ENCODE measurements around the gene VAC14. TPM values are rescaled to one million over a fixed set of nuclear protein-coding genes. Genes with fewer than 3 reads are reported as not detected.

VAC14 gene
- total and polyA plus RNA-seq, 2 of the 8 experiments (the other 6 are each of a cell fraction or from before 2014, with no cell fraction given): 56.0 to 108 TPM

DNA sequence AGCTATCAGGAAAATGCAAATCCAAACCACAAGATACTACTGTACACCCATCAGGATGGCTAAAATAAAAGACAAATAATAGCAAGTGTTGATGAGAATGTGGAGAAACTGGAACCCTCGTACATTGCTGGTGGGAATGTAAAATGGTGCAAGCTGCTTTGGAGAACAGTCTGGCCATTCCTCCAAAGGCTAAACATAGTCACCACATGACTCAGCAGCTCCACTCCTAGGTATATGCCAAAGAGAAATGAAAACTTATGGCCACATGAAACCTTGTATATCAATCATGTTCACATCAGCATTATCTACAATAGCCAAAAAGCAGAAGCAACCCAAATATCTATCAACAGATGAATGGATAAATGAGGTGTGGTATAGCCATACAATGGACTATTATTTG, 28.5 kb downstream of the VAC14 start (continued):
- TF ChIP-seq, protein P1, sequence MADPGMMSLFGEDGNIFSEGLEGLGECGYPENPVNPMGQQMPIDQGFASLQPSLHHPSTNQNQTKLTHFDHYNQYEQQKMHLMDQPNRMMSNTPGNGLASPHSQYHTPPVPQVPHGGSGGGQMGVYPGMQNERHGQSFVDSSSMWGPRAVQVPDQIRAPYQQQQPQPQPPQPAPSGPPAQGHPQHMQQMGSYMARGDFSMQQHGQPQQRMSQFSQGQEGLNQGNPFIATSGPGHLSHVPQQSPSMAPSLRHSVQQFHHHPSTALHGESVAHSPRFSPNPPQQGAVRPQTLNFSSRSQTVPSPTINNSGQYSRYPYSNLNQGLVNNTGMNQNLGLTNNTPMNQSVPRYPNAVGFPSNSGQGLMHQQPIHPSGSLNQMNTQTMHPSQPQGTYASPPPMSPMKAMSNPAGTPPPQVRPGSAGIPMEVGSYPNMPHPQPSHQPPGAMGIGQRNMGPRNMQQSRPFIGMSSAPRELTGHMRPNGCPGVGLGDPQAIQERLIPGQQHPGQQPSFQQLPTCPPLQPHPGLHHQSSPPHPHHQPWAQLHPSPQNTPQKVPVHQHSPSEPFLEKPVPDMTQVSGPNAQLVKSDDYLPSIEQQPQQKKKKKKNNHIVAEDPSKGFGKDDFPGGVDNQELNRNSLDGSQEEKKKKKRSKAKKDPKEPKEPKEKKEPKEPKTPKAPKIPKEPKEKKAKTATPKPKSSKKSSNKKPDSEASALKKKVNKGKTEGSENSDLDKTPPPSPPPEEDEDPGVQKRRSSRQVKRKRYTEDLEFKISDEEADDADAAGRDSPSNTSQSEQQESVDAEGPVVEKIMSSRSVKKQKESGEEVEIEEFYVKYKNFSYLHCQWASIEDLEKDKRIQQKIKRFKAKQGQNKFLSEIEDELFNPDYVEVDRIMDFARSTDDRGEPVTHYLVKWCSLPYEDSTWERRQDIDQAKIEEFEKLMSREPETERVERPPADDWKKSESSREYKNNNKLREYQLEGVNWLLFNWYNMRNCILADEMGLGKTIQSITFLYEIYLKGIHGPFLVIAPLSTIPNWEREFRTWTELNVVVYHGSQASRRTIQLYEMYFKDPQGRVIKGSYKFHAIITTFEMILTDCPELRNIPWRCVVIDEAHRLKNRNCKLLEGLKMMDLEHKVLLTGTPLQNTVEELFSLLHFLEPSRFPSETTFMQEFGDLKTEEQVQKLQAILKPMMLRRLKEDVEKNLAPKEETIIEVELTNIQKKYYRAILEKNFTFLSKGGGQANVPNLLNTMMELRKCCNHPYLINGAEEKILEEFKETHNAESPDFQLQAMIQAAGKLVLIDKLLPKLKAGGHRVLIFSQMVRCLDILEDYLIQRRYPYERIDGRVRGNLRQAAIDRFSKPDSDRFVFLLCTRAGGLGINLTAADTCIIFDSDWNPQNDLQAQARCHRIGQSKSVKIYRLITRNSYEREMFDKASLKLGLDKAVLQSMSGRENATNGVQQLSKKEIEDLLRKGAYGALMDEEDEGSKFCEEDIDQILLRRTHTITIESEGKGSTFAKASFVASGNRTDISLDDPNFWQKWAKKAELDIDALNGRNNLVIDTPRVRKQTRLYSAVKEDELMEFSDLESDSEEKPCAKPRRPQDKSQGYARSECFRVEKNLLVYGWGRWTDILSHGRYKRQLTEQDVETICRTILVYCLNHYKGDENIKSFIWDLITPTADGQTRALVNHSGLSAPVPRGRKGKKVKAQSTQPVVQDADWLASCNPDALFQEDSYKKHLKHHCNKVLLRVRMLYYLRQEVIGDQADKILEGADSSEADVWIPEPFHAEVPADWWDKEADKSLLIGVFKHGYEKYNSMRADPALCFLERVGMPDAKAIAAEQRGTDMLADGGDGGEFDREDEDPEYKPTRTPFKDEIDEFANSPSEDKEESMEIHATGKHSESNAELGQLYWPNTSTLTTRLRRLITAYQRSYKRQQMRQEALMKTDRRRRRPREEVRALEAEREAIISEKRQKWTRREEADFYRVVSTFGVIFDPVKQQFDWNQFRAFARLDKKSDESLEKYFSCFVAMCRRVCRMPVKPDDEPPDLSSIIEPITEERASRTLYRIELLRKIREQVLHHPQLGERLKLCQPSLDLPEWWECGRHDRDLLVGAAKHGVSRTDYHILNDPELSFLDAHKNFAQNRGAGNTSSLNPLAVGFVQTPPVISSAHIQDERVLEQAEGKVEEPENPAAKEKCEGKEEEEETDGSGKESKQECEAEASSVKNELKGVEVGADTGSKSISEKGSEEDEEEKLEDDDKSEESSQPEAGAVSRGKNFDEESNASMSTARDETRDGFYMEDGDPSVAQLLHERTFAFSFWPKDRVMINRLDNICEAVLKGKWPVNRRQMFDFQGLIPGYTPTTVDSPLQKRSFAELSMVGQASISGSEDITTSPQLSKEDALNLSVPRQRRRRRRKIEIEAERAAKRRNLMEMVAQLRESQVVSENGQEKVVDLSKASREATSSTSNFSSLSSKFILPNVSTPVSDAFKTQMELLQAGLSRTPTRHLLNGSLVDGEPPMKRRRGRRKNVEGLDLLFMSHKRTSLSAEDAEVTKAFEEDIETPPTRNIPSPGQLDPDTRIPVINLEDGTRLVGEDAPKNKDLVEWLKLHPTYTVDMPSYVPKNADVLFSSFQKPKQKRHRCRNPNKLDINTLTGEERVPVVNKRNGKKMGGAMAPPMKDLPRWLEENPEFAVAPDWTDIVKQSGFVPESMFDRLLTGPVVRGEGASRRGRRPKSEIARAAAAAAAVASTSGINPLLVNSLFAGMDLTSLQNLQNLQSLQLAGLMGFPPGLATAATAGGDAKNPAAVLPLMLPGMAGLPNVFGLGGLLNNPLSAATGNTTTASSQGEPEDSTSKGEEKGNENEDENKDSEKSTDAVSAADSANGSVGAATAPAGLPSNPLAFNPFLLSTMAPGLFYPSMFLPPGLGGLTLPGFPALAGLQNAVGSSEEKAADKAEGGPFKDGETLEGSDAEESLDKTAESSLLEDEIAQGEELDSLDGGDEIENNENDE (IDR thresholded peaks at IDR 0.05; ENCODE audit: insufficient replicate concordance, low read length): no peak
- no peak for TF ChIP-seq RFX5 (IDR thresholded peaks at IDR 0.05; ENCODE audit: borderline replicate concordance, low read depth, low read length)
